WERI-Rb-1 (cell line): ENCODE data around the gene AKT1.

Experiments used
- DNase-seq: peaks from one replicate; pipeline ENCODE4 v3.0.0-alpha.2; 2020
- H3K27ac ChIP-seq: fragments of 250-450 bp; sonication (Bioruptor Pico); 2 replicates; pipeline ENCODE4 v1.5.1; 2020; ENCODE audit warnings: mild to moderate bottlenecking, moderate library complexity
- H3K27me3 ChIP-seq: fragments of 250-450 bp; sonication (Bioruptor Pico); 2 replicates; pipeline ENCODE4 v1.5.1; 2021; ENCODE audit warnings: mild to moderate bottlenecking, low read depth, moderate library complexity; ENCODE audit not compliant: insufficient read depth, severe bottlenecking
- H3K36me3 ChIP-seq: fragments of 250-450 bp; sonication (Bioruptor Pico); 2 replicates; pipeline ENCODE4 v1.5.1; 2020; ENCODE audit warnings: mild to moderate bottlenecking, moderate library complexity
- H3K4me3 ChIP-seq: 2 replicates; pipeline ENCODE4 v1.5.1; 2011; ENCODE audit warnings: low read depth, mild to moderate bottlenecking, control low read depth, low read length
- H3K9me3 ChIP-seq: fragments of 250-450 bp; sonication (Bioruptor Pico); 2 replicates; pipeline ENCODE4 v1.5.1; 2021; ENCODE audit warnings: mild to moderate bottlenecking, moderate library complexity; ENCODE audit not compliant: severe bottlenecking
- TF ChIP-seq, protein P1 (sequence below): IDR thresholded peaks from 2 replicates; pipeline ENCODE4 v1.5.1; 2011; ENCODE audit warnings: low read depth, mild to moderate bottlenecking, control low read depth, inconsistent platforms, low read length

Gene AKT1

GRCh38 chr14:104793703-104793959 lies 1.9 kb downstream of the AKT1 start:
- Histone ChIP-seq H3K36me3 (peaks cover 24% of the 10 kb centered on the region), H3K9me3 (no peaks in the 10 kb centered on the region), H3K4me3 (no peak overlapping the region), H3K27me3 (no peaks in the 10 kb centered on the region), H3K27ac (no peak overlapping the region)
- TF ChIP-seq, protein P1, sequence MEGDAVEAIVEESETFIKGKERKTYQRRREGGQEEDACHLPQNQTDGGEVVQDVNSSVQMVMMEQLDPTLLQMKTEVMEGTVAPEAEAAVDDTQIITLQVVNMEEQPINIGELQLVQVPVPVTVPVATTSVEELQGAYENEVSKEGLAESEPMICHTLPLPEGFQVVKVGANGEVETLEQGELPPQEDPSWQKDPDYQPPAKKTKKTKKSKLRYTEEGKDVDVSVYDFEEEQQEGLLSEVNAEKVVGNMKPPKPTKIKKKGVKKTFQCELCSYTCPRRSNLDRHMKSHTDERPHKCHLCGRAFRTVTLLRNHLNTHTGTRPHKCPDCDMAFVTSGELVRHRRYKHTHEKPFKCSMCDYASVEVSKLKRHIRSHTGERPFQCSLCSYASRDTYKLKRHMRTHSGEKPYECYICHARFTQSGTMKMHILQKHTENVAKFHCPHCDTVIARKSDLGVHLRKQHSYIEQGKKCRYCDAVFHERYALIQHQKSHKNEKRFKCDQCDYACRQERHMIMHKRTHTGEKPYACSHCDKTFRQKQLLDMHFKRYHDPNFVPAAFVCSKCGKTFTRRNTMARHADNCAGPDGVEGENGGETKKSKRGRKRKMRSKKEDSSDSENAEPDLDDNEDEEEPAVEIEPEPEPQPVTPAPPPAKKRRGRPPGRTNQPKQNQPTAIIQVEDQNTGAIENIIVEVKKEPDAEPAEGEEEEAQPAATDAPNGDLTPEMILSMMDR, result no peak
- no peak for DNase-seq

GRCh38 chr14:104792945-104793702 lies 2.4 kb downstream of the AKT1 start:
- Histone ChIP-seq H3K9me3 (no peaks in the 10 kb centered on the region), H3K36me3 (peaks cover 24% of the 10 kb centered on the region), H3K27me3 (no peaks in the 10 kb centered on the region), H3K4me3 (no peak overlapping the region), H3K27ac (no peak overlapping the region)
- DNase-seq, result no peak
- TF ChIP-seq, protein P1, result no peak

DNA sequence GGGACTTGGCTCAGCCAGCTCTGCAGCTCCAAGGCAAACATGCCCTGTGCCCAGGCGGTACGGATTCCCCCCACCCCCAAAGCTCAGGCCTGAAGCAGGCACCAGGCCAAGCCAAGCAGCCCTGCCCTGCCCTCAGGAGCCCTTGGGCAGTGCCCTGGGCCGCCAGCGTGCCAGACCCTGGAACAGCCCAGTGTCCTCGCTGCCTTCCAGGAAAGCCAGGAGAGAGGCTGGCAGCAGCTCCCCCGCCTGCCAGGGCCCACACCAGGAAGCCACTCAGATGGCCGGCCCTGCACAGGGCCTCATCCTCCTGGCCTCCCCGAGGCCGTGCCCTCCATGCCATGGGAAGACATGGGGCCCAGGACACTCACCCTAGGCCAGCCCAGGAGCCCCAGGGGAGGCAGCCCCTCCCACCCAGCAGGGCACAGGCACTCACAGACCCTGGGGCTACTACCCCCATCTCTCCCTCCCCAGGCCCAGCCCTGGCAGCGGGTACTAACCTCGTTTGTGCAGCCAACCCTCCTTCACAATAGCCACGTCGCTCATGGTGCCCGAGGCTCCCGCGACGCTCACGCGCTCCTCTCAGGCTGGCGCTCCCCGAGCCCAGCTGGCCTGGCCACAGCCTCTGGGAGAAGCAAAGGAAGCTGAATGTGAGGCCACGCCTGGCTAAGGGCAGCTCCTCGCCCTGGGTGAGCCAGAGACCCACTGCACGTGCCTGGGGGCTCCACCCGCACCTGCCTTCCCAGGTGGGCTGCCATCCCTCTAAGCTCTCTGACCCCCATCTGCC lies 3.3 kb downstream of the AKT1 start:
- no peak for DNase-seq
- H3K4me3 ChIP-seq, result no peak overlapping the region
- H3K27me3 ChIP-seq, result no peaks in the 10 kb centered on the region
- H3K36me3 ChIP-seq, result peaks cover 30% of the 10 kb centered on the region
- no peak overlapping the region for H3K27ac ChIP-seq
- TF ChIP-seq, protein P1, result no peak
- no peaks in the 10 kb centered on the region for H3K9me3 ChIP-seq

- H3K27ac ChIP-seq, result no peak overlapping the region
- peaks cover 31% of the 10 kb centered on the region for H3K36me3 ChIP-seq
- no peaks in the 10 kb centered on the region for H3K9me3 ChIP-seq
- no peaks in the 10 kb centered on the region for H3K27me3 ChIP-seq
- H3K4me3 ChIP-seq, result no peak overlapping the region
- DNase-seq, result no peak
- TF ChIP-seq, protein P1, result no peak
These were observed 4.1 kb downstream of the AKT1 start for GRCh38 chr14:104791425-104791824.

- Histone ChIP-seq H3K27me3 (no peaks in the 10 kb centered on the region), H3K27ac (no peak overlapping the region), H3K4me3 (no peak overlapping the region), H3K9me3 (no peaks in the 10 kb centered on the region), H3K36me3 (peaks cover 31% of the 10 kb centered on the region)
- TF ChIP-seq, protein P1, result no peak
- no peak for DNase-seq
These were observed 5.5 kb downstream of the AKT1 start for GRCh38 chr14:104789752-104790743.
